ENCODE measurements around the gene EIF4ENIF1.
"Not testable (repeated sequence)": the region's sequence is repeated elsewhere in the genome, so short reads cannot be mapped to it uniquely, and the experiment has no call there.

Gene EIF4ENIF1

DNA sequence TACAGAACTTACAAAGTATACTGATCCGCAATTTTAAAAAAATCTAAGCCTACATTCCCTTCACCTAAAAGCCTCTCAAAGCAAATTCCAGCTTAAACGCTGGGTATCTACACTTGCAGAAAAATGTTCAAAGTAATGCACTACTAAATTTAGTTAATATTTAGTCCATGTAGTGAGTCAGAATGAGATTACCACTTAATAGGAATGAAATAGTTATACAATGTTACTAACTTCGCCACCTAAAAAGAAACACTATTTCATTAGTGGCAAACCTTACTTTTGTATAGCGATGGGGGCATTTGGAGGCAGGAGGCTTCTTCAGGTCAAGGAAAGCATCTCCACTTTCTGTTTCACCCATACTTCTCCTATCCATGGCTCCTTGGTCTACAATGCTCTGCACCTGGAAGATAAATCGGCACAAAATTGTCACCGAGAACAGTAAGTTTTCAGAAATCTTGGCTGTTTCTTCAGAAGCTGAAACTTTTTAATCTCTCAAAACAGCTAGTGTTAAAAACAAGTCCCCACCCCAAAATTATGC lies 1.2 kb downstream of the EIF4ENIF1 start:
- Mint-ChIP-seq H3K4me3 (peak overlapping the region; percentile 79 to 86), H3K9me3 (no peaks in the 10 kb centered on the region), H3K36me3 (ENCODE audit: insufficient read depth) (peaks cover 43% of the 10 kb centered on the region), H3K27me3 (no peaks in the 10 kb centered on the region), H3K4me1 (ENCODE audit: low read depth in 2 of 2) (peaks cover 24 to 50% of the 10 kb centered on the region in 2 donors), H3K27ac (peak overlapping the region; percentile 88 to 98)
- no peak for ATAC-seq (replicated peaks)
- DNase-seq = no peak

DNA sequence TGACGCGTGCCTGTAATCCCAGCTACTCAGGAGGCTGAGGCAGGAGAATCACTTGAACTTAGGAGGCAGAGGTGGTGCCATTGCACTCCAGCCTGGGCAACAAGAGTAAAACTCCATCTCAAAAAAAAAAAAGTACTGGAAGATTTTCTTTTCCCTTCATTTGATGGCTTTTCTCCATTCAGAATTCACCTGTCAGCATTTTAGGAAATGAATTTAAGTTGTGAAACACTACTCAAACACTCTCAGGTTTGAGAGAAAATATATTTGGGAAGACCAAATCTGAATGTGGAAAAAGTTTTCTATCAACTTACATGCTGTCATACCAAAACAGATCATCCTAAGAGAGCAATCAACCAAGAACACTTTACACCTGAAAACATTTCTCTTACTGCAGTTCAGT lies 2.7 kb downstream of the EIF4ENIF1 start:
- no peak for DNase-seq
- Mint-ChIP-seq H3K4me1 (ENCODE audit: low read depth in 2 of 2) (peaks cover 26 to 52% of the 10 kb centered on the region in 2 donors), H3K4me3 (no peak overlapping the region), H3K27ac (no peak overlapping the region), H3K27me3 (no peaks in the 10 kb centered on the region), H3K36me3 (ENCODE audit: insufficient read depth) (peaks cover 58% of the 10 kb centered on the region), H3K9me3 (no peaks in the 10 kb centered on the region)
- ATAC-seq (replicated peaks) = no peak

DNA sequence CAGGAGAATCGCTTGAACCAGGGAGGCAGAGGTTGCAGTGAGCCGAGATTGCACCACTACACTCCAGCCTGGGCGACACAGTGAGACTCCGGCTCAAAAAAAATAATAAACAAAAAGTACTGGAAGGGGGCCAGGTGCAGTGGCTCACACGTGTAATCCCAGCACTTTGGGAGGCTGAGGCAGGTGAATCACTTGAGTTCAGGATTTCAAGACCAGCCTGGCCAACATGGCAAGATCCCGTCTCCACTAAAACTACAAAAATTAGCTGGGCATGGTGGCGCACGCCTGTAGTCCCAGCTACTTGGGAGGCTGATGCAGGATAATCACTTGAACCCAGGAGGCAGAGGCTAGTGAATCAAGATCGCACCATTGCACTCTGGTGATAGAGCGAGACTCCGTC lies 3.3 kb downstream of the EIF4ENIF1 start:
- not testable (repeated sequence) for ATAC-seq (replicated peaks); H3K27me3 Mint-ChIP-seq; H3K9me3 Mint-ChIP-seq; DNase-seq; H3K27ac Mint-ChIP-seq; H3K4me3 Mint-ChIP-seq
- H3K4me1 Mint-ChIP-seq (ENCODE audit: low read depth in 2 of 2) = peaks cover 26 to 53% of the 10 kb centered on the region in 2 donors
- peaks cover 64% of the 10 kb centered on the region for H3K36me3 Mint-ChIP-seq (ENCODE audit: insufficient read depth)

DNA sequence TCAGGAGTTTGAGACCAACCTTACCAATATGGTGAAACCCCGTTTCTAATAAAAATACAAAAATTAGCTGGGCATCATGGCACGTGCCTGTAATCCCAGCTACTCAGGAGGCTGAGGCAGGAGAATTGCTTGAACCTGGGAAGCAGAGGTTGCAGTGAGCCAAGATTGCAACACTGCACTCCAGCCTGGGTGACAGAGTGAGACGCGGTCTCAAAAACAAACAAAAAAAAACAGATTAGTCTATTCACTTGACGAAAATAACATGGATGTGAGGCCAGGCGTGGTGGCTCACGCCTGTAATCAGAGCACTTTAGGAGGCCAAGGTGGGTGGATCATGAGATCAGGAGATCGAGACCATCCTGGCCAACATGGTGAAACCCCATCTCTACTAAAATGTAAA lies 7.2 kb downstream of the EIF4ENIF1 start:
- H3K9me3 Mint-ChIP-seq; DNase-seq; ATAC-seq (replicated peaks); H3K27me3 Mint-ChIP-seq; H3K4me3 Mint-ChIP-seq: not testable (repeated sequence)
- Mint-ChIP-seq H3K4me1 (ENCODE audit: low read depth in 2 of 2) (peaks cover 11 to 28% of the 10 kb centered on the region in 2 donors), H3K27ac (peak overlapping the region; percentile 19 to 74), H3K36me3 (ENCODE audit: insufficient read depth) (peaks cover 78% of the 10 kb centered on the region)

DNA sequence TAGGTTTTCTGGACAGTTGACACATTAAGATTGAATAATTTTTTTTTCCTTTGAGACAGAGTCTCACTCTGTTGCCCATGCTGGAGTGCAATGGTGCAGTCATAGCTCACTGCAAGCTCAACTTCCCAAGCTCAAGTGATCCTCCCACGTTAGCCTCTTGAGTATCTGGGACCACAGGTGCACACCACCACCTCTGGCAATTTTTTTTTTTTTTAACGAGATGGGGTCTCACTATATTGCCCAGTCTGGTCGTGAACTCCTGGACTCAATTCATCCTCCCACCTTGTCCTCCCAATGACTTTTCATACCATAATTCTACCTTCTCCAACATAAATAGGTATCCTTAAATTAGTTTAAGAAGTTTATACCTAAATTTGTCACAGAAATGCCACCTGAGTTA lies 8.5 kb downstream of the EIF4ENIF1 start:
- ATAC-seq (replicated peaks) (no peak), DNase-seq (no peak)
- peaks cover 13 to 32% of the 10 kb centered on the region in 2 donors for H3K4me1 Mint-ChIP-seq (ENCODE audit: low read depth in 2 of 2)
- H3K27me3 Mint-ChIP-seq = no peaks in the 10 kb centered on the region
- H3K27ac Mint-ChIP-seq = no peak overlapping the region
- H3K36me3 Mint-ChIP-seq (ENCODE audit: insufficient read depth) = peaks cover 75% of the 10 kb centered on the region
- no peaks in the 10 kb centered on the region for H3K9me3 Mint-ChIP-seq
- no peak overlapping the region for H3K4me3 Mint-ChIP-seq

DNA sequence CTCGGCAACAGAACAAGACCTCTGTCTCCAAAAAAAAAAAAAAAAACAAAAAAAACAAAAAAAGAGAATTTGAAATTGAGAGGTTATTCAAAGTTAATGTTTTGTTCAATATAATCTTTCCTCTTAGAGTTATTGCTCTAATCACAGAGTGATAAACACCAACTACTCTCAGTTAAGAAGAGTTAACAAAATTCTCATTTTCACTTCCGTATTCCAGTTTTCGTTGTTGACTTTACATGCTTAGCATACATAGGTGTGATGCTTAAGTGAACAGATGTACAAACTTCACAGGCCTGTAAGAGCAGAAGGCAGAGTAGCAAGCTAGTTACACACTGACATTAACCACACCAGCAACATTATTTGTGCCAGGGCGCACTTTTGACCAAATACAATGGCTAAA lies 12.3 kb downstream of the EIF4ENIF1 start:
- Mint-ChIP-seq H3K27me3 (no peaks in the 10 kb centered on the region), H3K4me3 (no peak overlapping the region), H3K4me1 (ENCODE audit: low read depth in 2 of 2) (peaks cover 2 to 18% of the 10 kb centered on the region in 2 donors), H3K27ac (peak overlapping the region in 1 of 2 donors; percentile 62), H3K36me3 (ENCODE audit: insufficient read depth) (peaks cover 58% of the 10 kb centered on the region), H3K9me3 (no peaks in the 10 kb centered on the region)
- DNase-seq = no peak
- ATAC-seq (replicated peaks) = no peak

DNA sequence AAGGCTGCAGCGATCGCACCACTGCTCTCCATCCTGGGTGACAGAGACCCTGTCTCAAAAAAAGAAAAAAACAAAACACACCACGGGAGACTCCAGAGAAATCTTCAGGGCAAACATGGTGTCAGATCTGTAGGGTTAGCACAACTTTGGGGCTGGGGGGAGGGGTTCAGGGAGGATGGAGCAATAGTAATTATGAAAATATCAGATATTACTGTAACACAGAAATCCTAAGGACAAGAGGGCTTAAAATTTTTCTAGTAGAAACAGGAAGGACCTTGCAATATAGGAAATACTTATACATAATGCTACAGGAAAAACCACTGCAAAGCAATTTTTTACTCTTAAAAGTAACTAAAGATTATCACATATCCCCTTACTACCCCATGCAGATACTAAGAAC lies 13.8 kb downstream of the EIF4ENIF1 start:
- H3K27ac Mint-ChIP-seq = peak overlapping the region in 1 of 2 donors; percentile 92
- H3K4me3 Mint-ChIP-seq = no peak overlapping the region
- peaks cover 56% of the 10 kb centered on the region for H3K36me3 Mint-ChIP-seq (ENCODE audit: insufficient read depth)
- ATAC-seq (replicated peaks) = no peak
- H3K4me1 Mint-ChIP-seq (ENCODE audit: low read depth in 2 of 2) = peaks cover 2 to 21% of the 10 kb centered on the region in 2 donors
- no peaks in the 10 kb centered on the region for H3K27me3 Mint-ChIP-seq
- no peaks in the 10 kb centered on the region for H3K9me3 Mint-ChIP-seq
- no peak for DNase-seq

DNA sequence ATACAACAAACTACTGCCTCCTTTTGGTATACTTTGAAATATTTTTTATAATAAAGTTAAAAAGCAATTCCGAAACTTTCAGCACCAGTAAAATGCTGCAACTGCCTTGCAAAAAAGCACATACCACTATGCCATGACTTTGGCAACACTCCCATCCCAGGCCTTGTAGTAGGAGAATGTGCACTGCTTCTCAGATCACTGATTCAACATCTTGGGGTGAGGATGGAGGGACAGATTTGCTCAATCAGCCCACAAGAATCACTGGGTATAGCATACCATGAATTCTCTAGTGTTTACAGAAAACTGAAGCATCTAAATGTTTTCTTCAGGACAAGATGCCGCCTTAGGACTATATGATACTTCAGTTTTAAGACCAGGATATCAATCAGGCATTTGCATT lies 14.9 kb downstream of the EIF4ENIF1 start:
- H3K36me3 Mint-ChIP-seq (ENCODE audit: insufficient read depth) = peaks cover 60% of the 10 kb centered on the region
- peaks cover 2 to 21% of the 10 kb centered on the region in 2 donors for H3K4me1 Mint-ChIP-seq (ENCODE audit: low read depth in 2 of 2)
- no peak overlapping the region for H3K27ac Mint-ChIP-seq
- DNase-seq = no peak
- no peaks in the 10 kb centered on the region for H3K27me3 Mint-ChIP-seq
- no peaks in the 10 kb centered on the region for H3K9me3 Mint-ChIP-seq
- H3K4me3 Mint-ChIP-seq = no peak overlapping the region
- no peak for ATAC-seq (replicated peaks)

DNA sequence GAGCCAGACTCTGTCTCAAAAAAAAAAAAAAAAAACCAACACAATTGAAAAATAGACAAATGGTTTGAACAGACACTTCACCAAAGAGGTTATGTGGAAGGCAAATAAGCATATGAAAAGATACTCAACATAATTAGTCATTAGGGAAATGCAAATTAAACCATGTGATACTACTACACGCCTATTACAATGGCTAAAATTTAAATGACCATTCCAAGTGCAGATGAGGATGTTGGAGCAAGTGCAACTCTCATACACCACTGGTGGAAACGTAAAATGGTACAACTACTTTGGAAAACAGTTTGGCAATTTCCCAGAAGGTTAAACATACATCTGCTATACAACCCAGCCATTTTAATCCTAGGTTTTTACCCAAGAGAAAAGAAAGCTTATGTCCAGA lies 24.3 kb downstream of the EIF4ENIF1 start:
- DNase-seq (no peak), ATAC-seq (replicated peaks) (no peak)
- Mint-ChIP-seq H3K9me3 (no peaks in the 10 kb centered on the region), H3K4me1 (ENCODE audit: low read depth in 2 of 2) (no peaks in the 10 kb centered on the region), H3K36me3 (ENCODE audit: insufficient read depth) (peaks cover 77% of the 10 kb centered on the region), H3K27me3 (no peaks in the 10 kb centered on the region), H3K4me3 (no peak overlapping the region), H3K27ac (no peak overlapping the region)

DNA sequence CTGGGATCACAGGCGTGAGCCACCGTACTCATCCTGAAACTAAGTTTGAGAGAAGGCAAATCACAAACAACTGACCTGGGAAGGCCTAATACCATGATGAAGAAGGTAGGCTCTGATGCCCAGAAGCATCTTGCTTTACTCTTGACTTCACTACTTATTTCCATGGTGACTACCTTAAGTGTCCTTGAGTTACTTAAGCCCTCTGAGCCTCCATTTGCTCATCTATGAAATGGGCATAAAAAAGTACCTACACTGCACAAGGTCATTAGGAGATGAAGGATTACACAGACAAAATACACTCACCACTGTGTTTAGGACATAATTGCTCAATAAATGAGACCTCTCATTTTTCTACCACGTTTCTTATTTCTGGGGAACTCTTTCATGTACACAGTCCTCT lies 27.9 kb downstream of the EIF4ENIF1 start:
- Mint-ChIP-seq H3K27ac (peak overlapping the region in 1 of 2 donors; percentile 30), H3K27me3 (no peaks in the 10 kb centered on the region), H3K9me3 (no peaks in the 10 kb centered on the region), H3K4me3 (no peak overlapping the region), H3K36me3 (ENCODE audit: insufficient read depth) (peaks cover 78% of the 10 kb centered on the region), H3K4me1 (ENCODE audit: low read depth in 2 of 2) (no peaks in the 10 kb centered on the region)
- no peak for DNase-seq
- ATAC-seq (replicated peaks) = no peak

DNA sequence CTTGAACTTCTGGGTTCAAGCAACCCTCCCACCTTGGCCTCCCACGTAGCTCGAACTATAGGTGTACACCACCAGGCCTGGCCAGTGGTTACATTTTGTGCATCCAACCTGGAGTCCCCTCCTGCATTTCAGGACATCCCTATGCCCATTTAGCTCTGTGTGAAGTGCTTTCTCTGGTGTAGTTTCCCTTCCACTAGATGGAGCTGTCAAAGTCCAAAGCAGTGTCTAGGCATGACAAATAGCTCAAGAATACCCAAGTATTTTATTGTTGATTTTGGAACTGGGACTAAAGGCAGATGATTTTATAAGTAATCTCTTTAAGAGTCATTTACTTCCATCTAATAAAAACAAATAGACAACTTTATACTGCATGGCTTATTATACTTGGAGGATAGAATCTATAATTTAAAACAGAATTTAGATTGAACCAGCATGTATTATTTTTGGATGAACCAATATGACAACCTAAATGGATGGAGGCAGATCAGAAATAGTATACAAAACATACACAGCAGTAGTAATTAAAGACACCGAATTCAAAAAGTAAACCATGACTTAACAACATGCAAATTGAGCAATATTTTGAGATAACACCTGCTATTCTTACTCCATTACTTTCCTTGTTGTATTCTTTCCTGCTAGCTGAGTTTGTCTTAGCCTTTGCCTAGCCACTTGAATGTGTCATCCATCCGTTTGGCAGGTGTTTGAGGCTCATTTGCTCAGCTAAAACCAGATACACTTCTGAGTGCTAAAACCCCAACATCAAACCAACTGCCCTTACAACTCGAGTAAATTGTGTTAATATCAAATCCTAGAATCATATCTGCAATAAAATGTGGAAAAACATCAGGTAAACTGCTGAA lies 37.7 kb downstream of the EIF4ENIF1 start:
- DNase-seq (peak in 1 of 3 experiments; percentile 1), ATAC-seq (replicated peaks) (peak; percentile 55)
- H3K27ac Mint-ChIP-seq = peak overlapping the region; percentile 2 to 3
- no peaks in the 10 kb centered on the region for H3K27me3 Mint-ChIP-seq
- H3K4me3 Mint-ChIP-seq = no peak overlapping the region
- no peaks in the 10 kb centered on the region for H3K9me3 Mint-ChIP-seq
- H3K4me1 Mint-ChIP-seq (ENCODE audit: low read depth in 2 of 2) = no peaks in the 10 kb centered on the region
- peaks cover 46% of the 10 kb centered on the region for H3K36me3 Mint-ChIP-seq (ENCODE audit: insufficient read depth)

DNA sequence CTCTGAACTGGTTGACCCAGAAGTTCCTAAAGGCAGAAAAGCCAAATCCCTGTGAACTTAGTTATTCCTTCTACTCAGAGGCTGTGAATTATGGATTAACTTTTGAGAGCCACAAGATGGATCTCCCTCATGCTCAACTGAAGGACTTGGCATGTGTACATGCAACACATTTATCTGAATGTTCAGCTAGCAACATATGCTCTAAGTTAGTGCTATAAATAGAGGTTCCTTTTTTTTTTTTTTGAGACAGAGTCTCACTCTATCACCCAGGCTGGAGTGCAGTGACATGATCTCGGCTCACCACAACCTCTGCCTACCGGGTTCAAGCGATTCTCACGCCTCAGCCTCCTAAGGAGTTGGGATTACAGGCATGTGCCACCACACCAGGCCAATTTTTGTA lies 40.1 kb downstream of the EIF4ENIF1 start:
- H3K4me1 Mint-ChIP-seq (ENCODE audit: low read depth in 2 of 2) = no peaks in the 10 kb centered on the region
- H3K27ac Mint-ChIP-seq = peak overlapping the region in 1 of 2 donors; percentile 35
- no peaks in the 10 kb centered on the region for H3K27me3 Mint-ChIP-seq
- peaks cover 31% of the 10 kb centered on the region for H3K36me3 Mint-ChIP-seq (ENCODE audit: insufficient read depth)
- ATAC-seq (replicated peaks) (no peak), DNase-seq (no peak)
- H3K9me3 Mint-ChIP-seq = no peaks in the 10 kb centered on the region
- no peak overlapping the region for H3K4me3 Mint-ChIP-seq

DNA sequence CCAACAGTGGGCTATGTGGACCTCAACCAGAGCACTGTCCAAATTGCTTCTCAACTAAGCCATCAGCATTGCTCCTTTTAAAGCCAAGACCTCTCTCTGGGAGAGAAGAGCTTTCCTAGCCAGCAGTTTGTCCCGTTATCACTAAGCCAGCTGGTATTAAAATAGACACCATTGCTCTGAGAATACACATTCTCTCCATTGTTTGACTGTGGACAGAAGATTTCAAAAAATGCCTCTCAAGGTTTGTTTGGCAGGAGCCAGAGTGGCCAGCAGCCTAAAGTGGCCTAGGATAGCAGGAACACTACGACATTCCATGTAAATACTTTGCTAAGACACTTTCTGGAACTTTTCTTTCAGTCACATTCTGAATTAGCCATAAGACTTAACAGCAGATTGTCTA lies 41.3 kb downstream of the EIF4ENIF1 start:
- H3K36me3 Mint-ChIP-seq (ENCODE audit: insufficient read depth) = peaks cover 26% of the 10 kb centered on the region
- no peak overlapping the region for H3K4me3 Mint-ChIP-seq
- H3K27me3 Mint-ChIP-seq = no peaks in the 10 kb centered on the region
- H3K4me1 Mint-ChIP-seq (ENCODE audit: low read depth in 2 of 2) = no peaks in the 10 kb centered on the region
- no peak for DNase-seq
- no peak overlapping the region for H3K27ac Mint-ChIP-seq
- ATAC-seq (replicated peaks) = no peak
- no peaks in the 10 kb centered on the region for H3K9me3 Mint-ChIP-seq

DNA sequence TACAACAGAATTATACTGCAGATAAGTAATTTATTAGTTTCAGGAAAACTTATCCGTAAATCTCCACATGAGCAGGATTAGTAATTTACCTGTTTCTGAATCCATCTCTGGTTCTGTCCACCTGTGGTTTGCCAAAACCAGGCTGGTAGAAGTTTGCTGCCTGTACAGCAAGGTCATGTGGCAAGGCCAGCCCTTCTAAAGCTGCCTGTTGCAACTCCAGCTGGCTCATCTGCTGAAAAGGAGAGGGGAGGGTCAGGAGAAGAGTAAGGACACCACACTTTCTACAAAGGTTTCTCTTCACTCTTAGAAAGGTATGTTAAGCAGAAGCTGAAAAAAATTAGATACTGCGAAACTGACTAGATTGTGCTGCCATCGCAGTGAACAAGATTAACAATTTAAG lies 42.3 kb downstream of the EIF4ENIF1 start:
- H3K36me3 Mint-ChIP-seq (ENCODE audit: insufficient read depth) = peaks cover 19% of the 10 kb centered on the region
- DNase-seq (no peak), ATAC-seq (replicated peaks) (no peak)
- no peaks in the 10 kb centered on the region for H3K27me3 Mint-ChIP-seq
- no peaks in the 10 kb centered on the region for H3K4me1 Mint-ChIP-seq (ENCODE audit: low read depth in 2 of 2)
- H3K9me3 Mint-ChIP-seq = no peaks in the 10 kb centered on the region
- H3K4me3 Mint-ChIP-seq = no peak overlapping the region
- no peak overlapping the region for H3K27ac Mint-ChIP-seq

Data from effector memory CD8-positive, alpha-beta T cell (primary cell).